VCaP (cell line): ENCODE measurements around the gene ITSN2.
A peak's percentile ranks its signal among the peaks of the same experiment; 100 is the strongest.
"Not testable (repeated sequence)": the region's sequence is repeated elsewhere in the genome, so short reads cannot be mapped to it uniquely, and the experiment has no call there.

Experiments
- H3K27ac ChIP-seq: fragments of 450-650 bp; 2 replicates; pipeline ENCODE4 v1.5.1; 2017
- CTCF ChIP-seq: fragments of 450-650 bp; conservative IDR thresholded peaks from 2 replicates; pipeline ENCODE4 v1.5.1; 2017; ENCODE audit warnings: mild to moderate bottlenecking, moderate library complexity

Gene ITSN2

GRCh38 chr2:24360963-24361330, 611 bp upstream of the ITSN2 start:
- H3K27ac ChIP-seq: peak overlapping the region; percentile 96
- no peak for TF ChIP-seq CTCF

GRCh38 chr2:24359129-24360049, 947 bp downstream of the ITSN2 start:
- no peak for TF ChIP-seq CTCF
- peak overlapping the region; percentile 96 for H3K27ac ChIP-seq

GRCh38 chr2:24357767-24358166, 2.6 kb downstream of the ITSN2 start:
- H3K27ac ChIP-seq: 0 out of 2 replicates have a peak overlapping the region, but pooled peaks have one; percentile 96

GRCh38 chr2:24357115-24357514, 3.2 kb downstream of the ITSN2 start:
- H3K27ac ChIP-seq: not testable (repeated sequence)

GRCh38 chr2:24354957-24355356, 5.4 kb downstream of the ITSN2 start:
- H3K27ac ChIP-seq: no peak overlapping the region
- TF ChIP-seq CTCF: no peak

GRCh38 chr2:24354395-24354794, 5.9 kb downstream of the ITSN2 start:
- no peak overlapping the region for H3K27ac ChIP-seq
- TF ChIP-seq CTCF: no peak

GRCh38 chr2:24353973-24354372, 6.4 kb downstream of the ITSN2 start:
- H3K27ac ChIP-seq: no peak overlapping the region
- TF ChIP-seq CTCF: no peak

GRCh38 chr2:24353364-24353763, 7.0 kb downstream of the ITSN2 start:
- no peak for TF ChIP-seq CTCF
- no peak overlapping the region for H3K27ac ChIP-seq
